ENCODE results near the gene SLK. TPM values are rescaled to one million over a fixed set of nuclear protein-coding genes. Genes with fewer than 3 reads are reported as not detected.

Gene SLK
- total and polyA plus RNA-seq, 2 of the 13 experiments (the other 11 are each of a cell fraction or from before 2014, with no cell fraction given): 3.4 to 22.8 TPM

- in situ Hi-C loops (cut with HindIII; ENCODE audit: extremely low pct_ligation_motif_present, low pct_unique_long_range_greater_than_20kb) (no loop called here), intact Hi-C loops (cut with micrococcal nuclease; ENCODE audit: unreplicated experiment) (no loop called here)
- POLR2A ChIA-PET: no interaction called here
- ATAC-seq (no peak), DNase-seq (ENCODE audit: low spot score) (no peak), FAIRE-seq (peak; percentile 40)
- TF ChIP-seq POGK (CRISPR knock-in tag; conservative IDR thresholded peaks at IDR 0.05) (no peak), DMAP1 (CRISPR knock-in tag; IDR thresholded peaks at IDR 0.05) (no peak), SMAD1 (CRISPR knock-in tag; IDR thresholded peaks at IDR 0.05; ENCODE audit: borderline replicate concordance, low read depth) (no peak), MIER3 (CRISPR knock-in tag; IDR thresholded peaks at IDR 0.05; ENCODE audit: borderline replicate concordance) (no peak), ZNF337 (CRISPR knock-in tag; IDR thresholded peaks at IDR 0.05; ENCODE audit: borderline replicate concordance, low read depth) (no peak), RARA (CRISPR knock-in tag; IDR thresholded peaks at IDR 0.05) (no peak), PPARG (CRISPR knock-in tag; conservative IDR thresholded peaks at IDR 0.05) (no peak)
- H3K79me2 ChIP-seq (ENCODE audit: insufficient read depth, low read length): no peaks in the 10 kb centered on the region
- 95% methylated on average over 4 of the region's 4 CpGs for WGBS (ENCODE audit: low lambda C conversion rate)
- H2AFZ ChIP-seq (ENCODE audit: low read length): no peak overlapping the region
- H3K36me3 ChIP-seq (replicated peaks in 1 of 2; ENCODE audit: control insufficient read depth in 1 of 2, insufficient read depth in 2 of 2, low read length in 2 of 2): peaks cover 0 to 19% of the 10 kb centered on the region in 2 experiments; a peak in 3 of 5 replicates
- no peak overlapping the region for H3K27ac ChIP-seq (ENCODE audit: extremely low read length, insufficient read depth, low read length)
- no TSS peak for BruUV-seq (replicated peaks)
- H3K4me3 ChIP-seq (replicated peaks in 1 of 3; ENCODE audit: insufficient read depth in 1 of 3, low read depth in 2 of 3, low read length in 3 of 3): no peak overlapping the region
- H3K4me2 ChIP-seq (ENCODE audit: low read depth, low read length): no peak overlapping the region
- no peaks in the 10 kb centered on the region for H3K27me3 ChIP-seq (ENCODE audit: control insufficient read depth in 1 of 2, insufficient read depth in 2 of 2, low read length in 2 of 2)
- H3K4me1 ChIP-seq (ENCODE audit: insufficient read depth, low read length): no peaks in the 10 kb centered on the region
- H3K9me3 ChIP-seq (ENCODE audit: low read length): no peaks in the 10 kb centered on the region
- H4K20me1 ChIP-seq (ENCODE audit: insufficient read depth, low read length): no peaks in the 10 kb centered on the region
- H3K9ac ChIP-seq (ENCODE audit: insufficient read depth, low read depth, low read length): no peak overlapping the region
- CTCF ChIA-PET (ENCODE audit: low intra/inter-chr PET ratio, low total read pairs): no interaction called here
Measured at GRCh38 chr10:104013489-104013888, 46.5 kb downstream of the SLK start.

GRCh38 chr10:104014176-104014575, 47.2 kb downstream of the SLK start:
- Histone ChIP-seq H3K9ac (ENCODE audit: insufficient read depth, low read depth, low read length) (no peak overlapping the region), H3K27me3 (ENCODE audit: control insufficient read depth in 1 of 2, insufficient read depth in 2 of 2, low read length in 2 of 2) (no peaks in the 10 kb centered on the region), H3K9me3 (ENCODE audit: low read length) (no peaks in the 10 kb centered on the region), H3K4me2 (ENCODE audit: low read depth, low read length) (no peak overlapping the region), H3K4me3 (replicated peaks in 1 of 3; ENCODE audit: insufficient read depth in 1 of 3, low read depth in 2 of 3, low read length in 3 of 3) (no peak overlapping the region), H3K27ac (ENCODE audit: extremely low read length, insufficient read depth, low read length) (no peak overlapping the region), H4K20me1 (ENCODE audit: insufficient read depth, low read length) (no peaks in the 10 kb centered on the region), H3K79me2 (ENCODE audit: insufficient read depth, low read length) (no peaks in the 10 kb centered on the region), H3K4me1 (ENCODE audit: insufficient read depth, low read length) (no peaks in the 10 kb centered on the region), H3K36me3 (replicated peaks in 1 of 2; ENCODE audit: control insufficient read depth in 1 of 2, insufficient read depth in 2 of 2, low read length in 2 of 2) (peaks cover 0 to 22% of the 10 kb centered on the region in 2 experiments; a peak in 3 of 5 replicates), H2AFZ (ENCODE audit: low read length) (no peak overlapping the region)
- no peak for DNase-seq (ENCODE audit: low spot score)
- 95% methylated on average over 2 of the region's 2 CpGs for WGBS (ENCODE audit: low lambda C conversion rate)
- intact Hi-C loops (cut with micrococcal nuclease; ENCODE audit: unreplicated experiment): no loop called here
- no TSS peak for BruUV-seq (replicated peaks)
- no peak for FAIRE-seq
- CTCF ChIA-PET (ENCODE audit: low intra/inter-chr PET ratio, low total read pairs): no interaction called here
- in situ Hi-C loops (cut with HindIII; ENCODE audit: extremely low pct_ligation_motif_present, low pct_unique_long_range_greater_than_20kb): no loop called here
- ATAC-seq: no peak
- POLR2A ChIA-PET: no interaction called here
- TF ChIP-seq ZNF878 (CRISPR knock-in tag; IDR thresholded peaks at IDR 0.05): no peak
- no peak for TF ChIP-seq ADNP (CRISPR knock-in tag; IDR thresholded peaks at IDR 0.05)
- TF ChIP-seq ZBTB14 (CRISPR knock-in tag; IDR thresholded peaks at IDR 0.05): no peak
- TF ChIP-seq AHDC1 (CRISPR knock-in tag; IDR thresholded peaks at IDR 0.05; ENCODE audit: borderline replicate concordance): no peak

Measured in HepG2 (cell line).